ENCODE data around the gene USP51. TPM values are rescaled to one million over a fixed set of nuclear protein-coding genes. Genes with fewer than 3 reads are reported as not detected.
"Not testable (repeated sequence)": the region's sequence is repeated elsewhere in the genome, so short reads cannot be mapped to it uniquely, and the experiment has no call there.

USP51 gene
- total RNA-seq, 1 donor from 2014 or later = 4.2 TPM

DNA sequence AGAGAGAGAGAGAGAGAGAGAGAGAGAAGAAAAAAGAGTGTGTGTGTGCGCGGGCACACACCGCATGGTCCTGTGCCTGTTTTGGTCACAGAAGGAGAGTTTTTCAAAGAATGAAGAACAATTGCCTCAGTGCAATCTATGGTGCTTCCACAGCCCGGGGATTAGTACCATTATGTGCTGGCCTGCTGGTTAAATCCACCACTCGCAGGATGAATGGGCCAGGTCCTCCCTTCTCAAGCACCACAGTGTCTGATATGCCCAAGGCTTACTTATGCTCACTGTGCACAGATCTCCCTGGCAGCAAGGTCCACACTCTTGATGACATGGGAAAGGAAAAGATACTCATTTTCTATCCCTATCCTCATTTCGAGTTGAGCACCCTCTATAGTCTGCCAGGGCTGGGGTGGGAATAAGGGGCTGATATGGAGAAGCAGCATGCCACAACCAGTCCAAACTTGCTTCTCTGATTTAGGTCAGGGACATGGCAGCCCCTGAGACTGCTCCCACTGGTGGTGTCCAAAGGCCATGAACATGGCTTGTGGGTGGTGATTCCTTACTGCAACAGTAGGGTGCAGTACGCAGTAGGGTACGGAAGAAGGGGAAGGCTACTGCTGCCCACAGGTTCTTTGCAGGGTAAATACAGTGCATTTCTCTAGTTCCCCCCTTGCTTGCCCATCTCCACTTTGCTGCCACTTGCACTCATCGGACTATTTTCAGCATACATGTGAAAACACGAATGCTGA is 18.9 kb upstream of the USP51 start:
- H3K36me3 ChIP-seq; DNase-seq; H3K9me3 ChIP-seq; H3K27me3 ChIP-seq (ENCODE audit: low read depth); intact Hi-C loops (cut with DNase I); ATAC-seq; H3K4me3 ChIP-seq; H3K4me1 ChIP-seq; H3K27ac ChIP-seq: not testable (repeated sequence)

DNA sequence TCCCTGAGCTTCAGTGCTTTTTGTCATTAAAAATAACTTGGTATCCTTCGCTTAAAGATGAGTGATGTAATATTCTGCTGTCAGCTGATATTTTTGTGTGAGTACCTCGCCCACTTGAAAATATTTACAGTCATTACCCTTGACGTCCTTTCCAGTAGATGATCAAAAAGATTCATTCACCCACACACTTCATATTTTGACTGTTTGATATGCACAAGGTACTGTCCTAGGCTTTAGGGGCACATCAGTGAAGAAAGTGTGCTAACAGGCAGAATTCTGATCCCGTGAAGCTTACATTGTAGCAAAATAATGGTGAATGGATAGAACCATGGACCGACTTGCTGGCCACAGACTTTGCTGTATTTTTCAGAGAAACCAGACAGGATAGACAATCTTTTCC is 18.1 kb upstream of the USP51 start:
- H3K27me3 ChIP-seq (ENCODE audit: low read depth); H3K27ac ChIP-seq; H3K4me1 ChIP-seq; H3K9me3 ChIP-seq; DNase-seq; ATAC-seq; H3K4me3 ChIP-seq; intact Hi-C loops (cut with DNase I); H3K36me3 ChIP-seq: not testable (repeated sequence)

DNA sequence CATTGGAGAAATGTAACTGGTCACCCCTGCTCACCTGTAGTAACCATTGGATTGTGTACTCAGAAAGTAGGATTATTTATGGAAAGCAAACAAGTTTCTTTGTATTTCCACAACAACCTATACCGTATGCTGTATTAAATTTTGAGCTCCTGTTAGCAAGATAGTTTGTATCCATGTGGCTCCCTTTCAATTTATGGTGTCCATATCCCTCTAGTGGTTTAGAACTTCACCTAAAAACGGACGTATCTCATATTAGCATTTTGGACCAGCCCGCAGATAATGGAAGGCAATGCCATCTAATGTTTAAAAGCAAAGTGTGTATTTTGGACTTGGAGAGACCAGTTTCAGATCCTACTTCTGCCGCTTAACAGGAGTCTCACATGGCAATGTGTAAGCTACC is 17.4 kb upstream of the USP51 start:
- H3K27me3 ChIP-seq (ENCODE audit: low read depth); H3K36me3 ChIP-seq; ATAC-seq; DNase-seq; H3K27ac ChIP-seq; H3K9me3 ChIP-seq; H3K4me1 ChIP-seq; intact Hi-C loops (cut with DNase I); H3K4me3 ChIP-seq: not testable (repeated sequence)

DNA sequence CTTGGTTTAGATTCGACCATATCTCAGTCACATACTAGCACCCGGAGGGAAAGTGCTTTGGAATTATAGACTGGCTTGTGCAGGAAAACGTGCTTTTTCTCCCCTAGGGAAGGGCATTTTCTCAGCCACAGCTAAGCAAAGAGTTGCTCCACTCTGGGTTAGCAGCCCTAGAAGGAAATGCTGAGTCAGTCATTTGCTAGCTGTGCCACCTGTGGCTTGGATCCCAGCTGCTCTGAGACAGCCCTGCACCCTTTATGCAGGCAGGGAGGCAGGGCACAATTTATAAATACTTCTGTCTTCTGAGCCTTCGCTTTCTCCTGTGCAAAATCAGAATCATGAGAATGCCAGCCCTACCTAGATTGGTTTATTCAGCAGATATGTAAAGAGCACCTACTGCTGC is 1.3 kb upstream of the USP51 start:
- no peaks in the 10 kb centered on the region for H3K9me3 ChIP-seq
- no peak for DNase-seq
- no peak overlapping the region for H3K27ac ChIP-seq
- no peaks in the 10 kb centered on the region for H3K27me3 ChIP-seq (ENCODE audit: low read depth)
- no peak overlapping the region for H3K4me3 ChIP-seq
- ATAC-seq = no peak
- intact Hi-C loops (cut with DNase I) = no loop called here
- no peaks in the 10 kb centered on the region for H3K4me1 ChIP-seq
- TF ChIP-seq, protein P1, sequence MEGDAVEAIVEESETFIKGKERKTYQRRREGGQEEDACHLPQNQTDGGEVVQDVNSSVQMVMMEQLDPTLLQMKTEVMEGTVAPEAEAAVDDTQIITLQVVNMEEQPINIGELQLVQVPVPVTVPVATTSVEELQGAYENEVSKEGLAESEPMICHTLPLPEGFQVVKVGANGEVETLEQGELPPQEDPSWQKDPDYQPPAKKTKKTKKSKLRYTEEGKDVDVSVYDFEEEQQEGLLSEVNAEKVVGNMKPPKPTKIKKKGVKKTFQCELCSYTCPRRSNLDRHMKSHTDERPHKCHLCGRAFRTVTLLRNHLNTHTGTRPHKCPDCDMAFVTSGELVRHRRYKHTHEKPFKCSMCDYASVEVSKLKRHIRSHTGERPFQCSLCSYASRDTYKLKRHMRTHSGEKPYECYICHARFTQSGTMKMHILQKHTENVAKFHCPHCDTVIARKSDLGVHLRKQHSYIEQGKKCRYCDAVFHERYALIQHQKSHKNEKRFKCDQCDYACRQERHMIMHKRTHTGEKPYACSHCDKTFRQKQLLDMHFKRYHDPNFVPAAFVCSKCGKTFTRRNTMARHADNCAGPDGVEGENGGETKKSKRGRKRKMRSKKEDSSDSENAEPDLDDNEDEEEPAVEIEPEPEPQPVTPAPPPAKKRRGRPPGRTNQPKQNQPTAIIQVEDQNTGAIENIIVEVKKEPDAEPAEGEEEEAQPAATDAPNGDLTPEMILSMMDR (IDR thresholded peaks at IDR 0.05) = no peak
- H3K36me3 ChIP-seq = no peaks in the 10 kb centered on the region

DNA sequence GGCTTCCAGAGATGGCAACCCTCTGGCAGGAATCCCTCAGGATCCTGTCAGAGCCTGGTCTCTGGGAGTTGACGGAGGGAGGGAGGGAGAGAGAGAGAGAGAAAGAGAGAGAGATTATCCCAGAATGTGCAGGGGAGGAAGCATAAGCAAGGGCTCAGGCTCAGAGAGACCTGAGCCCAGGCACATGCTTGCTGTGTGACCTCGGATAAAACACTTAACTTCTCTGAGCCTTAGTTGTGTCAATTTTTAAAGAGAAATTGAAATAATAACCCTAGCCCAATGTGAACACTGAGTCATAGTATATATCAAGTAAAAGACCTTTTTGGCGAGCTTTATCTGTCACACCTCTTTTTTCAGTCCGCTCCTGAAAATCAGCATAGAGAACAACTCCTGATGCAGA is 473 bp upstream of the USP51 start:
- Histone ChIP-seq H3K27ac (peak overlapping the region; percentile 88), H3K27me3 (ENCODE audit: low read depth) (no peaks in the 10 kb centered on the region), H3K9me3 (no peaks in the 10 kb centered on the region), H3K4me3 (peak overlapping the region; percentile 65), H3K4me1 (no peaks in the 10 kb centered on the region), H3K36me3 (no peaks in the 10 kb centered on the region)
- TF ChIP-seq, protein P1 (IDR thresholded peaks at IDR 0.05) = no peak
- no peak for DNase-seq
- ATAC-seq = no peak
- intact Hi-C loops (cut with DNase I) = no loop called here

DNA sequence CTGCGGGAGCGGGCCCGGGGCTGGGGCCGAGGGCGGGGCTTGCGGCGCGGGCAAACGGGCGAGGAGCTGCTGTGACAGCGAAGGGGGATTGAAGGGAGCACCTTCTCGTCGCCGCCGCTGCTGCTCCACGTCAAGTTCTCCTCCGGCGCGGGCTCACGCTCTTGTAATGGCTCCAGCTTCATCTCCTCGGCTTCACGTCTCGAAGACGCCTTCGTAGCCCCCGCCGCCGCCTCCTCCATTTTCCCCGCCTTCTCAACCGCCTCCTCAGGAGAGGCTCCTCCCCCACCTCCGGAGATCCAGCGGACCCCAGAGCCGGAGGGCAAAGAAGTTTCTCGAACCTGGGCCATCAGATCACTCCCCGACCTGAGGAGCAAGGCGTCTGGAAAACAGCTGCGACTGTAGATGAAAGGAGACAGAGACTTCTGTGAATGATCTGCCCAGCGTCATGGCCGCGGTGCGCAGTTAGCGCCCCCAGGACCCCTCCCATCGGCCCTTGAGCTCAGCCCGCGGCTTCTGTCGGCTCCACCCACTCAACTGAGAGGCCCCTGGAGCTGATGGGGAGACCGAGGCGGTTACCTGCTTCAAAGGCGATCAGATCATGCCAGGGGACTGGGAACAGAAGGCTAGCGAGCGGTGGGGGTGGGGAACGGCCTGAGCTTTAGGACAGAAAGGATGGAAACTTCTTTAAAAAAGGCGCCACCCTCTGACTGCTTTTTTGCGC is 895 bp downstream of the USP51 start:
- Histone ChIP-seq H3K36me3 (no peaks in the 10 kb centered on the region), H3K27ac (peak overlapping the region; percentile 88), H3K9me3 (no peaks in the 10 kb centered on the region), H3K4me3 (peak overlapping the region; percentile 65), H3K27me3 (ENCODE audit: low read depth) (no peaks in the 10 kb centered on the region), H3K4me1 (no peaks in the 10 kb centered on the region)
- peak; percentile 73 for DNase-seq
- intact Hi-C loops (cut with DNase I) = no loop called here
- TF ChIP-seq, protein P1 (IDR thresholded peaks at IDR 0.05) = no peak
- ATAC-seq = peak; percentile 84

DNA sequence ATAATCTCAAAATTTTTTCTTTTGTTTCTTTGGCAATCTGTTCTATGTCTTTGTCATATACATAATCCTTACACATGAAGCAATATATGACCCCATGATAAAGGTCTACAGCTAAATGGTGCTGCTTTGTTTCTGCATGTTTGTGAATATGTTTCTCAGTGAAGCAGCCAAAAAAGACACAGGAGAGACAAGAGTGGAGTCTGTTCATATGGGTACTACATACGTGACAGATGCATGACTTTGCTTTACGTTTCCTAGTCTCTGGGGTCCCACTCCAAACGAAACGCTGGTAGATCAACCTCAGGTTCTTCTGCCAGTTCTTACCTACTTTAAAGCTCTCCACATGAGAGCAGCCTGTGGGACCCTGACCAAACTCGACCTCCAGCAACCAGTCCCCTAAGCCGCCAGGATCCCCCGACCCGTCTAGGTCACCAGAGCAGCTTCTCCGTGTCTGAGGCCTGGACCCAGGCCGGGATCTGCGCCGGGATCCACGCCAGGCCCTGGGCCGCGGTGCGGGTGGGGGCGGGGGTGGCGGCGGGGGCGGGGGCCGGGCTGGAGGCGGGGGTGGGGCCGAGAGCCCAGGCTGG is 1.5 kb downstream of the USP51 start:
- no peaks in the 10 kb centered on the region for H3K36me3 ChIP-seq
- no peaks in the 10 kb centered on the region for H3K9me3 ChIP-seq
- H3K4me1 ChIP-seq = no peaks in the 10 kb centered on the region
- H3K27me3 ChIP-seq (ENCODE audit: low read depth) = no peaks in the 10 kb centered on the region
- ATAC-seq = peak; percentile 88 to 91
- intact Hi-C loops (cut with DNase I) = no loop called here
- peak overlapping the region; percentile 88 for H3K27ac ChIP-seq
- TF ChIP-seq, protein P1 (IDR thresholded peaks at IDR 0.05) = no peak
- peak overlapping the region; percentile 65 for H3K4me3 ChIP-seq
- no peak for DNase-seq

All from lower lobe of right lung (tissue), 2 donors.